ENCODE measurements around the gene PTCHD1.

GRCh38 chrX:23334521-23334847, 165 bp upstream of the PTCHD1 start:
- TF ChIP-seq EZH2 (IDR thresholded peaks at IDR 0.05; ENCODE audit: insufficient read depth, low read length) (no peak), CTCF (IDR thresholded peaks at IDR 0.05; ENCODE audit: insufficient read depth, low read depth, low read length) (no peak)

All from astrocyte (in vitro differentiated cells and primary cell).